HG02642 (cell line): ENCODE measurements around the gene INPP1.
"Not testable (repeated sequence)": the region's sequence is repeated elsewhere in the genome, so short reads cannot be mapped to it uniquely, and the experiment has no call there.

ENCODE experiments used
- ATAC-seq: cut with Tn5 transposase; IDR thresholded peaks from one replicate; pipeline ENCODE4 v1.9.1; 2021; ENCODE audit warnings: mild to moderate bottlenecking; ENCODE audit not compliant: unreplicated experiment, poor library complexity

Gene INPP1

DNA sequence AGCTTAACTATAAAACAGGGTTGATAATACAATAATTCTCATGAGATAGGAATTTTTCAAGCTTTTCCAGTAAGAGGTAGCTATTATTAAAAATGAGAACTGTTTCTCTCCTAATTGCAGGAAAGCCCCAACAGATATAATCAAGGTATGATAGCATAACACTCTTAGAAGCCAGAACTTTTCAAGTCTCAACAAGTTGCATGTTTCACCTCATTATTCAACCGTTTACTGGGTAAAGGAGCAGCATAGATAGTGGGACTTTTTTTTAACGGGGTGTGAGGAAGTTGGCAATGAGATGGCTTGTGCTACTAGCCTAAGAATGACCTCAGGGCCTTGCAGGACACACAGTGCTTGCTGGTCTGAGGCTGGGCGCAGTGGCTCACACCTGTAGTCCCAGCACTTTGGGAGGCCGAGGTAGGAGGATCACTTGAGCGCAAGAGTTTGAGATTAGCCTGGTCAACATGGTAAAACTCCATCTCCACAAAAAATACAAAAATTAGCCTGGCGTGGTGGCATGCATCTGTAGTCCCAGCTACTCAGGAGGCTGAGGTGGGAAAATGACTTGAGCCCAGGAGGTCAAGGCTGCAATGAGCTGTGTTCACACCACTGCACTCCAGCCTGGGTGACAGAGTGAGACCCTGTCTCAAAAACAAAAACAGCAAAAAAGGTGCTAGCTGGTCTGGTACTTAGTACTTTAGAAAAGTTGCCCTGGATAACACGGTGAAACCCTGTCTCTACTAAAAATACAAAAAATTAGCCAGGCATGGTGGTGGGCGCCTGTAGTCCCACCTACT is 15.5 kb downstream of the INPP1 start:
- not testable (repeated sequence) for ATAC-seq

GRCh38 chr2:190360561-190360960 is 17.2 kb downstream of the INPP1 start:
- no peak for ATAC-seq

DNA sequence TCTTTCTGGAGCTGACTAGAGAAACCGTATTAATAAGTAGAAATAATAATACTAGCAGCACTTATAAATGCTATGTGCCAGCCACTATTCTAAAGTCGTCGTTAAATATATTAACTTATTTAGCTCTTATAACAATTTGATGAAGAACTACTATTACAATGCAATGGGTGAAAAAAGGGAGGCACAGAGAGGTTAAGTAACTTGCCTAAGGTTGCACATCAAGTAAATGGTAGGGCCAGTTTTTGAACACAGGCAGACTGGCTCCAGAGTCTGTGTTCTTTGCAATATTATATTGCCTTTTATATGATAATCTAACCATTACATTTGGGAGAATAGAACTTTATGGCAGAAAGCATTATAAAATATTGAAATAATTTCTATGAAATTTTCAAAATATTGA is 17.6 kb downstream of the INPP1 start:
- ATAC-seq, result no peak

GRCh38 chr2:190361572-190361971 is 18.2 kb downstream of the INPP1 start:
- ATAC-seq, result no peak

GRCh38 chr2:190362894-190363293 is 19.5 kb downstream of the INPP1 start:
- ATAC-seq, result no peak

DNA sequence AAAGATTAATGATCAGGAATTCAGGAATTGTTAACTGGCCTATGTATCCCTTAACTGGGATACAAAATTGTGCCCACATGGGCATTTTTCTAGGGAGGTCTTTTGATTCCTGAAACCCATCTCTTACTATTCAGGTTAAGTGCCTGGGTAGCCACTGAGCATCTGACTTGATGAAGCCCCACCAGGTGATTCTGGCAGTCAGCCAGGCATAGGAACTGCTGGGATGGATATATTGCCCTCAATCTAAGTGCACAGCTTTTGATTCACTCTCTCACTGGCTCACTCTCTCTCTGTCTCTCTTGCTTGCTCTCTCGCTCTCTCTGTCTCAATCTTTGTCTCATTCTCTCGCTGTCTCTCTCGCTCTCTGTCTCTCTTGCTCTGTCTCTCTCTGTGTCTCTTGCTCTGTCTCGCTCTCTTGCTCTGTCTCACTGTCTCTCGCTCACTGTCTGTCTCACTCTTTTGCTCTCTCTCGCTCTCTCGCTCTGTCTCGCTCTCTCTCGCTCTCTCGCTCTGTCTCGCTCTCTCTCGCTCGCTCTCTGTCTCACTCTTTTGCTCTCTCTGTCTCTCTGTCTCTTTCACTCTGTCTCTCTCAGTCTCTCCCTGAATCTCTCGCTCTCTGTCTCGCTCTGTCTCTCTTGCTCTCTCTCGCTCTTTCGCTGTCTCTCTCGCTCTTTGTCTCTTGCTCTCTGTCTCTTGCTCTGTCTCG is 22.3 kb downstream of the INPP1 start:
- no peak for ATAC-seq

DNA sequence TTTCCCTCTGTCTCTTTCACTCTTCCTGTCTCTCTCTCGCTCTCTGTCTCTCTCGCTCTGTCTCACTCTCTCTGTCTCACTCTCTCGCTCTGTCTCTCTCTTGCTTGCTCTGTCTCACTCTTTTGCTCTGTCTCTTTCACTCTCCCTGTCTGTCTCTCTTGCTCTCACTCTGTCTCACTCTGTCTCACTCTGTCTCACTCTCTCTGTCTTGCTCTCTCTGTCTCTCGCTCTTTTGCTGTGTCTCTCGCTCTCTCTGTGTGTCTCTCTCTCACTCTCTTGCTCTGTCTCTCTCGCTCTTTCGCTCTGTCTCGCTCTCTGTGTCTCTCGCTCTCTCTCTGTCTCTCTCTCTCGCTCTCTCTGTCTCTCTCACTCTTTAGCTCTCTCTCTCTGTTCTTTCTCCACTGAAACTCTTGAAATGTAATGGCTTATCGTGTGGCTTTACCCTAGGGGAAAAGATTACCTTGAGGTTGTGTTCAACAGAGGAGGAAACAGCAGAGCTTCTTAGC is 22.9 kb downstream of the INPP1 start:
- ATAC-seq, result no peak

GRCh38 chr2:190367091-190367490 is 23.7 kb downstream of the INPP1 start:
- no peak for ATAC-seq

DNA sequence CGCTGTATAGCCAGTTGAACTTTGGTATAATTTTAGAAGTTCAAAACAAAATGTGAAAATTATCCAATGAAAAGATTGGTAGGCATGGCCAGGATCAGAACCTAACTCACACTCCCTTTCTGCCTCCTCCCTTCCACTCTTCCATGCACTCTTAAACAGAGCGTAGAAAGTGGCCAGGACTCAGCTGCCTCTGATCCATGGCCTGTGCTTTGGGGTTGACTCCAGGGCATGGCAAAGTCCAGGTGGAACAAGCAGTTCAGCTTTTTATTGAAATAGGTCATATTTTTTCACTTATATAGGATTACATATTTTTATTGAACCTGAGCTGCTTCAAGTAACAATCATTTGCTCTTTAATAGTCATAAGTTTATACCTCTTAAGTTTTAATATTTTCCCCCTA is 26.2 kb downstream of the INPP1 start:
- no peak for ATAC-seq

DNA sequence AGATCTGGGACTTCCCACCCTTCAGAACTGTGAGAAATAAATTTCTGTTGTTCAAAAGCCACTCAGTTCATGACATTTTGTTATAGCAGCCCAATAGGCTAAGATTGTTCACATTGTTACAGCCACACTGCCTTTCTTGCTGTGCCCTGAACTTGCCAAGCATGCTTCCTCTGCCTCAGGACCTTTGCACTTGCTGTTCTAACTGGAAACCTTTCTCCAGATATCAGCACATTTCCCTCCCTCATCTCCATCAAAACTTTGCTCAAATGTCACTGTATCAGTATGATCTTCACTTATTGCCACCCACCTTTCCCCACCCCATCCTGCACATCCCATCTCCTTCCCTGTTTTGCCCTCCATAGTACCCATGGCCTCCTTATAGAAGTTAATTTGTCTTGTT is 32.7 kb downstream of the INPP1 start:
- ATAC-seq, result no peak

DNA sequence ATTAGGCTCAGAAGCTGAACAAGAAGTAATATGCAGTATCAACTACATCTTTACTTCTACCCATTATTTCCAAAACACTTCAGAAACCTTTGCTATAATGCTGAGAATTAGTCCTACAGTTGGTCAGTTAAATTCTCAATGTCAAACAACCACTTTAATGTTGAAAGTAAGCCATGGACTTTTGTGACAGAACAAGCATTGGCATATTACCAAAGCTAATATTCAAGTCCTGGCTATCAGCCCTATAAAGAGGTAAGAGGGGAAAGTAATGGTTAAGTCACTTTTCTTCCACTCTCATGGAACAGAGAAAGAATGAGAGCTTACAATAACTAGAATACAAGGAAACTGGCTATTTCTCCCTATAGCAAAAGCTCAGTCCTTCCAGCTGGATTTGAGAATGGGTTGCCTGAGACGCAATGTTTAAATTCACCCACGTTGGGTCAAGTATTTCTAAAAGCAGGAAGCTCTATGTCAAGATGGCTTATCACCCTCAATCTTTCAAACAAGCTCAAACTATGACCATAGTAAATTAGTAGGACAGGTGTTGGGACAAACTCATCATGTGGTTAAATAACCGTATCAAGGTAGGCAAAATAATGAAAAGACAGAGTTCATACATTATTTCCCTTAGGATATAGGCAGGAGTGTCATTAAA is 33.3 kb downstream of the INPP1 start:
- ATAC-seq, result no peak

- ATAC-seq, result no peak
Measured at GRCh38 chr2:190378880-190379237, 35.5 kb downstream of the INPP1 start.

GRCh38 chr2:190379249-190379964 is 36.0 kb downstream of the INPP1 start:
- ATAC-seq, result no peak

GRCh38 chr2:190380962-190381412 is 37.6 kb downstream of the INPP1 start:
- ATAC-seq, result no peak

DNA sequence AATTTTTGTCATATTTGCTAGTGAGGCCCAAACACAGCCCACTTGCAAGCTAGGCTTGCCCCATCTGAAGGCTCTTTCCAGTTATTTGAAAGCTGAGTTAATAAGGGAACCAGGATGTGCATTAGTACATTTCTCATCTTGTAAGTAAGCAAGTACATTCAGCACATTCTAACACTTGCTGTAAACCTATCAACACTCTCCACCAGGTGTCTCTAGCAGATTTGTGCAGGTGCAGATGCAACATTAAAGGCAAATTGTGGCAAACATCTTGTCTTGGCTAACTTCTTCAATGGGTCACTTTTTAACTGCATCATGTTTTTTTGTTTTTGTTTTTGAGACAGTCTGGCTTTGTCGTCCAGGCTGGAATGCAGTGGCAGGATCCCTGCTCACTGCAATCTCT is 39.5 kb downstream of the INPP1 start:
- ATAC-seq, result peak; percentile 76

GRCh38 chr2:190387422-190387821 is 44.0 kb downstream of the INPP1 start:
- no peak for ATAC-seq

DNA sequence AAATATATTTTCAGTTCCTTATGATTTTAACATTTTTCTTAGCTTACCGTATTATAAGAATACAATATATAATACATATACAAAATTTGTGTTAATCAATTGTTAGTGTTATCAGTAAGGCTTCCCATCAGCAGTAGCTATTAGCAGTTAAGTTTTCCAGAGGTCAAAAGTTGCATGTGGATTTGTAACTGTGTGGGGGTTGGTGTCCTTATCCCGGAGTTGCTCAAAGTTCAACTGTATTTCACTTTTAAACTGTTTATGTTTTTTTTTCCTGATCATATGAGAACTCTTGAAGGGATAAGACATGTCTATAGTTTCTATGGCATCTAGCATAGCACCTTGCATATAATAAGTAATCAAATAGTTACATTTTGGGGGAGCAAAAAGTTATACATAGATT is 52.9 kb downstream of the INPP1 start:
- no peak for ATAC-seq

DNA sequence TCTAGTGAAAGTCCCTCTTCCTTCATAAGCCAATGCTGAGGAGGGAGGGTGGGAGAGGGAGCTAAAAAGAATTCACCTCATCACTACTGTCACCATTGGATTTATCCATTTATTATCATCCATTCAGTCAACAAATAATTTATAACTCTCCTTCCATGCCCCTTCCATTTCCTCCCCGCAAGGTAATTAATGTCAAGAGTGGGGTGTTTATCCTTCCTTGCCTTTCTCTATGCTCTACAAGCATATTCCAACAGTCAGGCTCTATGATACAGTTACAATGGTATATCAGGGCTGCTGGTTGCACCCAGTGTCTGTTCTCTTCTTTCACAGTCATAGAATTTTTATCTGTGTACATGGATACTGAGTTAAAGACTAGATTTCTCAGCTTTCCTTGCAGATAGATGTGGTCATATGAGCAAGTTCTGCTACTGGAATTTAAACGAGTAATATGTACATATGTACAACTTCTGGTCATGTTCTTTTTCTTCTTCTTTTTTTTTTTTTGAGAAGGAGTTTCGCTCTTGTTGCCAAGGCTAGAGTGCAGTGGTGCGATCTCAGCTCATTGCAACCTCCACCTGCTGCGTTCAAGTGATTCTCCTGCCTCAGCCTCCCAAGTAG is 59.7 kb downstream of the INPP1 start:
- ATAC-seq, result no peak

DNA sequence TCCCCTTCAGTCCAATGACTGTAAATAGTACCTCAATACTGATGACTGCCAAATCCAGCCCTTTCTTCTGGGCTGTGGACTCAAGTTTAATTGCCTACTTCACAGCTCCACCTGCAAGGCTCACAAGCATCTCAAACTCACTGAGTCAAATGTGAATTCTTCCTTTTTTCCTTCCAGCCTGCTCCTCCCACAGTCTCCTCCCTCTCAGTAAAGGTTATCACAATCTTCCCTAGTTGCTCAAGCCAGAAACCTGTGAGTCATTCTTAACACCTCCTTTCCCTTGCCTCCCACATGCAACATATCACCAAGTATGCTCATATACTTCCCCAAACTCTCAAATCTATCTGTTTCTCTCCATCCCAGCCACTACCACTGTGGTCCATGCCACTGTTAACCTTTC is 61.1 kb downstream of the INPP1 start:
- ATAC-seq, result no peak

DNA sequence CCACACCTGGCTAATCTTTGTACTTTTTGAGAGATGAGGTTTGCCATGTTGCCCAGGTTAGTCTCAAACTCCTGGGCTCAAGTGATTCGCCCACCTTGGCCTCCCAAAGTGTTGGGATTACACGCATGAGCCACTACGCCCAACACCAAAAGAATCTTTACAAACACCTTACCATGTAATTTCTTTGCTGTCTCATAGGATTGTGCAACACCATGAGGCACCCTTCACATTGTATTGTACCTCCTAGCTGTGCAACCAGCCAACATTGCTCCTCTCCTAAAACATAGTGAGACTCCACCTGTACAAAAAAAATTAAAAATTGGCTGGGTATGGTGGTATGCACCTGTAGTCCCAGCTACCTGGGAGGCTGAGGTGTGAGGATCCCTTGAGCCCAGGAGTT is 61.7 kb downstream of the INPP1 start:
- ATAC-seq, result no peak
